ENCODE results near the gene IMMP2L. TPM values are rescaled to one million over a fixed set of nuclear protein-coding genes. Genes with fewer than 3 reads are reported as not detected.

IMMP2L gene
- polyA plus RNA-seq, 1 donor (not counting 4 experiments of a cell fraction or from before 2014, with no cell fraction given) = 14.1 TPM

GRCh38 chr7:110909117-110909516, 653.2 kb downstream of the IMMP2L start:
- FAIRE-seq (no peak), DNase-seq (ENCODE audit: low read depth, low spot score) (no peak)
- Histone ChIP-seq H3K9ac (ENCODE audit: control insufficient read depth, extremely low read depth, insufficient read depth, low read length) (no peak overlapping the region), H3K9me1 (ENCODE audit: control insufficient read depth, extremely low read depth, insufficient read depth, low read length) (no peaks in the 10 kb centered on the region), H3K79me2 (ENCODE audit: control insufficient read depth, insufficient read depth, low read length) (no peaks in the 10 kb centered on the region), H3K4me3 (ENCODE audit: control insufficient read depth in 2 of 3, extremely low read depth in 1 of 3, insufficient read depth in 2 of 3, low read depth in 1 of 3, low read length in 3 of 3) (no peak overlapping the region), H4K20me1 (ENCODE audit: control insufficient read depth, extremely low read depth, insufficient read depth, low read length) (no peaks in the 10 kb centered on the region), H3K27me3 (ENCODE audit: control insufficient read depth, extremely low read depth, insufficient read depth, low read length) (no peaks in the 10 kb centered on the region), H3K27ac (ENCODE audit: control insufficient read depth, insufficient read depth, low read length) (no peak overlapping the region), H3K9me3 (ENCODE audit: control insufficient read depth, low read depth, low read length) (no peaks in the 10 kb centered on the region), H3K4me2 (ENCODE audit: control insufficient read depth, extremely low read depth, insufficient read depth, low read depth, low read length) (no peak overlapping the region), H3K4me1 (ENCODE audit: control insufficient read depth, extremely low read depth, insufficient read depth, low read length) (no peaks in the 10 kb centered on the region), H3K36me3 (ENCODE audit: control insufficient read depth in 2 of 2, extremely low read depth in 1 of 2, insufficient read depth in 2 of 2, low read length in 2 of 2) (no peaks in the 10 kb centered on the region), H2AFZ (ENCODE audit: control insufficient read depth, low read length) (no peak overlapping the region)
- TF ChIP-seq CTCF (optimal IDR thresholded peaks at IDR 0.05 in 1 of 3, IDR thresholded peaks at IDR 0.05 in 1 of 3, conservative IDR thresholded peaks at IDR 0.05 in 1 of 3; ENCODE audit: extremely low read depth in 1 of 3, insufficient read depth in 2 of 3, low read length in 3 of 3) (no peak), EZH2 (IDR thresholded peaks at IDR 0.05; ENCODE audit: low read length) (no peak)
- dilution Hi-C loops (cut with MboI; ENCODE audit: extremely low pct_ligation_motif_present, low sequenced_read_pairs) = no loop called here

GRCh38 chr7:110905773-110906566, 656.3 kb downstream of the IMMP2L start:
- Histone ChIP-seq H3K9me3 (ENCODE audit: control insufficient read depth, low read depth, low read length) (no peaks in the 10 kb centered on the region), H3K9me1 (ENCODE audit: control insufficient read depth, extremely low read depth, insufficient read depth, low read length) (no peaks in the 10 kb centered on the region), H3K4me3 (ENCODE audit: control insufficient read depth in 2 of 3, extremely low read depth in 1 of 3, insufficient read depth in 2 of 3, low read depth in 1 of 3, low read length in 3 of 3) (no peak overlapping the region), H2AFZ (ENCODE audit: control insufficient read depth, low read length) (no peak overlapping the region), H4K20me1 (ENCODE audit: control insufficient read depth, extremely low read depth, insufficient read depth, low read length) (no peaks in the 10 kb centered on the region), H3K27me3 (ENCODE audit: control insufficient read depth, extremely low read depth, insufficient read depth, low read length) (no peaks in the 10 kb centered on the region), H3K79me2 (ENCODE audit: control insufficient read depth, insufficient read depth, low read length) (no peaks in the 10 kb centered on the region), H3K27ac (ENCODE audit: control insufficient read depth, insufficient read depth, low read length) (no peak overlapping the region), H3K4me1 (ENCODE audit: control insufficient read depth, extremely low read depth, insufficient read depth, low read length) (no peaks in the 10 kb centered on the region), H3K9ac (ENCODE audit: control insufficient read depth, extremely low read depth, insufficient read depth, low read length) (no peak overlapping the region), H3K36me3 (ENCODE audit: control insufficient read depth in 2 of 2, extremely low read depth in 1 of 2, insufficient read depth in 2 of 2, low read length in 2 of 2) (no peaks in the 10 kb centered on the region), H3K4me2 (ENCODE audit: control insufficient read depth, extremely low read depth, insufficient read depth, low read depth, low read length) (no peak overlapping the region)
- no peak for FAIRE-seq
- TF ChIP-seq EZH2 (IDR thresholded peaks at IDR 0.05; ENCODE audit: low read length) (no peak), CTCF (optimal IDR thresholded peaks at IDR 0.05 in 1 of 3, IDR thresholded peaks at IDR 0.05 in 1 of 3, conservative IDR thresholded peaks at IDR 0.05 in 1 of 3; ENCODE audit: extremely low read depth in 1 of 3, insufficient read depth in 2 of 3, low read length in 3 of 3) (no peak)
- no peak for DNase-seq (ENCODE audit: low read depth, low spot score)
- dilution Hi-C loops (cut with MboI; ENCODE audit: extremely low pct_ligation_motif_present, low sequenced_read_pairs) = no loop called here

All from keratinocyte (primary cell).